ENCODE measurements around the gene ADAMTS17.
"Not testable (repeated sequence)": the region's sequence is repeated elsewhere in the genome, so short reads cannot be mapped to it uniquely, and the experiment has no call there.

GRCh38 chr15:99926532-99926931 lies 415.2 kb downstream of the ADAMTS17 start:
- not testable (repeated sequence) for TF ChIP-seq CTCF, POLR2A (IDR thresholded peaks at IDR 0.05)
